HG03135 (cell line): Measurements from ENCODE around the gene PIGB.
"Not testable (repeated sequence)": the region's sequence is repeated elsewhere in the genome, so short reads cannot be mapped to it uniquely, and the experiment has no call there.

Experiments
- ATAC-seq: cut with Tn5 transposase; IDR thresholded peaks from one replicate; pipeline ENCODE4 v1.9.1; 2021; ENCODE audit warnings: mild to moderate bottlenecking, moderate library complexity; ENCODE audit not compliant: unreplicated experiment

Gene PIGB

DNA sequence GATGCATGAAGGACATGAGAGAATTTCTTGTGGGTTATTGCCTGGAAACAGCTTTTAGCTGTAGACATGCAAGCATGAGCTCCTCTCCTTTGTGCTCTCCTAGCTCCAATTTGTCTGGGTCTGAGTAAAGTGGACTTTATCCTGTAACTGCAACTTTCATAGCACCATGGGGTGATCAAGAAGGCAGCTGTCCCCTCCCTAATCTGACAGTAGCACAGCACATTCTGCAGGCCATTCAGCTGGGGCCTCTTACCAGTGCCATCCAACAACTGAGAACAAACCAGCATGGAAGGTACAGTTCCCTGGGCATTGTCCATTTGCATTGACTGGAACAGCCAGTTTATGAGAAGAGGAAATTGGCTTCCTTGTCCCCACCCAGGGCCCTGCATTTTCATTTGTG is 21.7 kb upstream of the PIGB start:
- no peak for ATAC-seq

DNA sequence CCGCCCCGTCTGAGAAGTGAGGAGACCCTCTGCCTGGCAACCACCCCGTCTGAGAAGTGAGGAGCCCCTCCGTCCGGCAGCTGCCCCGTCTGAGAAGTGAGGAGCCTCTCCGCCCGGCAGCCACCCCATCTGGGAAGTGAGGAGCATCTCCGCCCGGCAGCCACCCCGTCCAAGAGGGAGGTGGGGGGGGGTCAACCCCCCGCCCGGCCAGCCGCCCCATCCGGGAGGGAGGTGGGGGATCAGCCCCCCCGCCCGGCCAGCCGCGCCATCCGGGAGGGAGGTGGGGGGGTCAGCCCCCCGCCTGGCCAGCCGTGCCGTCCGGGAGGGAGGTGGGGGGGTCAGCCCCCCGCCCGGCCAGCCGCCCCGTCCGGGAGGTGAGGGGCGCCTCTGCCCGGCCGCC is 16.2 kb upstream of the PIGB start:
- not testable (repeated sequence) for ATAC-seq

DNA sequence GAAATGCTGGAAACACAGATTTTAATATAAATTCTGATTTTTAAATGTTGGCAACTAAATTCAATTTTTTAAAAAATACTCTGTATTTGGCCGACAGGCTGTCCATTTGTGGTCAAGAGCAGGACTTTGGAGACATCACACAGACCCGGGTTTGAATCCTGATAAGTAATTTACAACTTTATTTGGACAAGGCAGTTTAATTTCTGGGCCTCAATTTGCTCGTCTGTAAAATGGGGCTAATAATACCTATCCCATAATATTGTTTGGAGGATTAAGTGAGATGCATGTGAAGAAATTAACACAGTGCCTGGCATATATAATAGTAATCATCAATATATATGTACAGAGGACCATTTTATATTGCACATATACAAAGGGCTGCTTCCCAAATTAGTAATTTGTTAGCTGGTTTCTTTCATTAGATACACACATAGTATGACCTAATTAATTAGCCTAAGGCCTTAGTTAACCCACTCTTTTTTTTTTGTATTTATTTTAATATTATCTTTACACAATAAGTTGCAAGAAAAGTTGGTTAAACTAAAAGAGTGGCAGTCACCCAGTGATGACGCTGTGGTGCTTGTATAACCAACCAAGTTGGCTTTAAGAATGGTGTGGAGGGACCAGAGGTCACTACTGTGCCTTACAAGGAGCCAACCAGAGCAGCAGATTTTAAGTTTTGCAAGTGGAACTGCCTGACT is 665 bp downstream of the PIGB start:
- no peak for ATAC-seq

DNA sequence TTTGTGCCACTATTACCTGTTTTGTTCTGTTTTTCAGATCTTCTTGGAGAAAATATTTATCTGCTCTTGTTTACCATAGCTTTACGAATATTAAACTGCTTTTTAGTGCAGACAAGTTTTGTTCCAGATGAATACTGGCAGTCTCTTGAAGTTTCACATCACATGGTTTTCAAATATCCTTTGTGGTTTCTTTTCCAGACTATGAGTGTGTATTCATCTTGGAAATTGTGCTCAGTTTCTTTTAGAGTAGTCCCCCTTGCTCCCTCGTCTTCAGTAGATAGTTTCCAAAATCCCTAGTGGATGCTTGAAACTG is 1.2 kb downstream of the PIGB start:
- ATAC-seq = no peak

DNA sequence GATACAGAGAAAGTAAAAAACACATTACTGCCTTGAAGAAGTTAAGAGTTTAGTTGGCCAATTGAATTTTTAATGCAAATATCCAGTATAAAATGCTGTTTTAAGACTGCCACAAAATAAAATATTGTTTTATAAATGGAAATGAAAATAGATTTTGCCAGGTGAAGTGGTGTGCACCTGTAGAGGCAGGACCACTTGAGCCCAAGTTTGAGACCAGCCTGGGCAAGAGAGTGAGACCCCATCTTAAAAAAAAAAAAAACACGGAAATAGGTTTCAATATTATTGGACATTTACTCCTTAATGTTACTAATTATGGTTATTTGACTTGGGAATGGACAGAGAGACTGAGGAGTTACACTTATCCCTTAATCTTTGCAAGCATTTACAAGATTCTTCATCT is 1.9 kb downstream of the PIGB start:
- ATAC-seq = no peak

DNA sequence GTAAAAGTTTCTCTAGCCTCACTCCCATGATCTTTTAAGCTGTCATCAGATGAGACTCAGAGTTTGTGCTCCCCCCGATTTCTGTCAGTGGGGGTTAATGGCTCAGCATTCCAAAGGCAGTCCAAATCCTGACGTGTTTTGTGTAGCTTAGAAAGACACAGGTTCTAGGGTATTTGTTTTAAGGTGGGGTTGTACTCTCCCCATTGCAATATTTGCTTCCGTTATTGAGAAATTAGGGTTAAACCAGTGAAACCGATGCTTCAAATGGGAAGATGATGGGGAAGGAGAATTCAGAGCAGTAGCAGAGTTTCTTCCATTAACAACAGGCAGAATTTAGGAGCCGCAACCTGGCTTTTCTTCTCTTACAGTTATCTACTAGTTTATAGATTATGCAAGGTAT is 3.4 kb downstream of the PIGB start:
- no peak for ATAC-seq

DNA sequence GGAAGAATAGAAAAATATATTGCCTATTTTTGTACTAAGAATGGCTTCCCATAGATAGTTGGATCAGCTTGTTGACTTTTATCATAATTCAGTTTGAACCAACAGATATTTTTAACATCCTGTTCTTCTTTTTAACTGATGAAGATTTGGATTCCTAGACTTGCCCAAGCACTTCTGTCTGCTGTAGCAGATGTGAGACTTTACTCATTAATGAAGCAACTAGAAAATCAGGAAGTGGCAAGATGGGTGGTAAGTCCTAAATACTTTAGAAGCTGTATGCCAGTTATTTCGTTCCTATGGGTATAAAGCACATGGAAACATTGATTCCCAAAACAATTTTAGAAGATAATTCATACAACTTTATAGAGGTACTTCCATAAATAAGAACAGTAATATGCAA is 8.4 kb downstream of the PIGB start:
- no peak for ATAC-seq

DNA sequence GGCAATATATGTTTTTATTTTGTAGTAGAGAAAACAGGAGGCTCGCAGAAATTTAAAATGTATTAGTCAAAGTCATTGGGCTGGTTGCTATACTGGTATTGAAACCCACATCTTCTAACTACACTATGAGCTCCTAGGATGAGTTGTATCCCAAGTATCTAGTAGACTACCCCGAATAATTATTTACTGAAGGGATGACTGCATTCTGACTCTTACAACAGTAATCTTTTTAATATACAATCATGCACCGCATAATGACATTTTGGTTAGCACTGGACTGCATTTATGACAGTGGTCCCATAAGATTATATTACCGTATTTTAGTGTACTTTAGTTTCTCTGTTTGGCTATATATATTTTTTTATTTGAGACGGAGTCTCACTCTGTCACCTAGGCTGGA is 15.3 kb downstream of the PIGB start:
- no peak for ATAC-seq

DNA sequence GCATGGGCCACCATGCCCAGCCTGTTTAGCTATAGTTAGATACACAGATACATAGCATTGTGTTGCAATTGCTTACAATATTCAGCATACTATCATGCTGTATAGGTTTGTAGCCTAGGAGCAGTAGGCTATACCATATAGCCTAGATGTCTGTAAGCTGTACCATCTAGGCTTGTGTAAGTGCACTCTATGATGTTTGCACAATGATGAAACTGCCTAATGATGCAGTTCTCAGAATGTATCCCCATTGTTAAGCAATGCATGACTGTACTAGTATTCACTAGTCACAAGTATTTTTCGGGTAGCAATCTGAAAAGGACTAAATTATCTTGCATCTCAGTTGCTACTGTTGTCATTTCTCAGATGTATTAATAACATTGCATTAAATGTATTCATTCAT is 16.0 kb downstream of the PIGB start:
- no peak for ATAC-seq

DNA sequence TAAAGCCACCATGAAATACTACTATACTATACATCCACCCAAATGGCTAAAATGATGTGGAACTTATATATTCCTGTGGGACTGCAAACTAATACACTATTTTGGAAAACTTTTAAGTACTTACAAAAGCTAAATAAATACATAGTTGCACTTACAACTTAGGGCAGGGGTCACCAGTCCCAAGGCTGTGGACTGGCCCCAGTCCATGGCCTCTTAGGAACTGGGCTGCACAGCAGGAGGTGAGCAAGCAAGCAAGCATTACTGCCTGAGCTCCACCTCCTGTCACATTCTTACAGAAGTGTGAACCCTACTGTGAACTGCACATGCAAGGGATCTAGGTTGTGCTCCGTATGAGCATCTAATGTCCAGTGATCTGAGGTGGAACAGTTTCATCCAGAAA is 18.1 kb downstream of the PIGB start:
- ATAC-seq = no peak

DNA sequence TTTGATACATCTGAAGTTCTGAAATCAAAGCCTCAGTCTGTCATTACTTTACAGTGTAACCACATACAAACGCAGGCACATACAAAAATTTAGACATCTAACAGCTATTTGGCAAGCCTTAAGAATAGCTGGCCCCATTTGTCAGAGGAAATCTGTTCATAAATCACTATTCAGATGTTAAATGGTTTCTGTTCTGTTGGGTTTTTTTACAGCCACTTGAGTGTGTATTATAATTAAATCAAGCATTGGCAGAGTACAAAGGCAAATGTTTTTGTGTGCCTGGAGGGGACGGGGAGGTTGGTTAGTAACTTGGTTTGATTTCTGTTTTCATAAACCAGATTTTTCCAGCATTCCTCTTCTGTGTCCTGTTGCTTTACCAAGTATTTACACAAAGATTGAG is 24.1 kb downstream of the PIGB start:
- ATAC-seq = no peak

DNA sequence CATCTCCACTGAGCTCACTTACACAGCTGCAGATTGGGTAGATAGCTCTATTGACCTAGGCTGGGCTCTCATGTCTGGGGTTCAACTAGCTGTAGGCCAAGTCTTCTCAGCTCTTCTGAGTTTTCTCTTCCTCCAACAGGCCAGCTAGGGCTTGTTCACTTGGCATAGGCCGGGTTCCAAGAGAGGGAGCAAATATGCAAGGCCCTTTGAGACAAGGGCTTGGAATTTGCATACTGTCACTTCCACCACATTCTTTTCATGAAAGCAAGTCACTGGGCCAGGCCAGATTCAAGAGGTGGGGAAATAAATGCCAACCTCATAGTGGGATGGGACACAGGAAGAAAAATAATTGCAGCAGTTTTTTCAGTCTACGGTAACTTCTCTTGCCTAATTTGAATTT is 25.2 kb downstream of the PIGB start:
- no peak for ATAC-seq

DNA sequence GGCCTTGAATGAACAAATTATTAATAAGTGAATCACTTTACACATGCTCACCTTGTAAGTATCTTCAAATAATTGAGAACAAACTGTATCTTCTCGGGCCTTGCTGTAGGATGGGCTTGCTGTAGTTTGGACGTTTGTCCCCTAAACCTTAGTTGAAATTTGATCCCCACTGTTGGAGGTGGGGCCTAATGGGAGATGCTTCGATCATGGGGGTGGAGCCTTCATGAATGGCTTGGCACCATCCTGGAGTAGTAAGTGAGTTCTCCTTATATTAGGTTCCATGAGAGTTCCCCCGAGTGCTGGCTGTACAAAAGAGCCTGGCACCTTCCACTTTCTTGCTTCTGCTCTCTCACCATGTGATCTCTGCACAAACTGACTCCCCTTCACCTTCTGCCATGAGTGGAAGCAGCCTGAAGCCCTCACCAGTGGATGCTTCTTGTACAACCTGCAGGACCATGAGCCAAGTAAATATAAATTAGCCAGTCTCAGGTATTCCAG is 29.3 kb downstream of the PIGB start:
- ATAC-seq = no peak

DNA sequence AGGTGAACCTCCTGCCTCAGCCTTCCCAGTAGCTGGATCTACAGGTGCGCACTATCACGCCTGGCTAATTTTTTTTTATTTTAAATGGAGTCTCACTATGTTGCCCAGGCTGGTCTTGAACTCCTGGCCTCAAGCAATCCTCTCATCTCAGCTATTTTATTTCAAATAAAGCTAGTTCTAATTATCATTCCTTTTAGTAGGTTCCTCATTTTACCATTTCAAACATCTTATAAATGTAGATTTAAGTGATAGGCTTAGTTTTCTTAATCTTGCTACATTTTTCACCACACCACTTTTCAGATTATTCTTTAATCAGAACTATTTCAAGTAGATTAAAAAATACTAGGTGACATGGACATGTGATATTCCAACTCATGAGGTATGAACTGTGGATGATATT is 30.3 kb downstream of the PIGB start:
- no peak for ATAC-seq

DNA sequence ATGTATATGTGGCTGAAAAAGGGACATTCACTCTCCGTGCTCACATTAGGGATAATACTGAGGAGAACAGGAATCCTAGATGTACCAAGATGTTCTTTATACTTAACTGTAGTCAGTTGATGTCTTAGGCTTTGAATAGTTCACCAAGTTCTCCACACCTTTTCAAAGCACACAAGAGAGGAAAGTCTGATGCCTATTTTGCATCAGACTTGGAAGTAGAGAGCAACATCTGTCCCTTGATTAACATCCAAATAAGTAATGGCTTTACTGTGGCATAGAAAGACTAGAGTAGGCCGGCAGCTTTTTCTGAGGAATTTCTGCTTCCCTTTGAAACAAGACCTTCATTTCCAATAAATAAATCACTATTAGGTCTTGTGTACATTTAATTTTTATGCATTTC is 34.0 kb downstream of the PIGB start:
- no peak for ATAC-seq

DNA sequence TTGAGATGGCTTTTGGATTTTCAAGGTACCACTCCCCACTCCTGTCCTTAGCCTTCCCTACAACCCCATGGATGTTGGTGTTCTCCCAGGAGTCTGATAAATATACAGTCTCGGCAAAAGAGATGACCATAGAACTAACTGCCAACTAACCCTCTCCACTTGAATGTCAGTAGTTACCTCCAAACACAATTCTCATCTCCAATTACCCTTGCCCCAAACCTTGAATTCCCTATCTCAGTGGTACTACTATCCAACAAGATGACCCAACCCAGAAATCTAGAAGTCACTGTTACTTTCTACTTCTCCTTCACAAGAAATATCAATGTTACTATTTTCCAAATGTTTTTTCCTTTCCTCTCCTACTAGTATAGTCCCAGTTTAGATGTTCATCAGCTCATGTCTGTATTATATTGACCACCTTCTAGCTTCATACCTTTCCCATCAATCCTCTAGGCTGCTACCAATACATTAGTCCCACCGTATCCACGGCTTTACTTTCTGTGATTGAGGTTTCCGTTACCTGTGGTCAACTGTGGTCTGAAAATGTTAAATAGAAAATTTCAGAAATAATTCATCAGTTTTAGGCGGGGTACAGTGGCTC is 38.1 kb downstream of the PIGB start:
- ATAC-seq = no peak

DNA sequence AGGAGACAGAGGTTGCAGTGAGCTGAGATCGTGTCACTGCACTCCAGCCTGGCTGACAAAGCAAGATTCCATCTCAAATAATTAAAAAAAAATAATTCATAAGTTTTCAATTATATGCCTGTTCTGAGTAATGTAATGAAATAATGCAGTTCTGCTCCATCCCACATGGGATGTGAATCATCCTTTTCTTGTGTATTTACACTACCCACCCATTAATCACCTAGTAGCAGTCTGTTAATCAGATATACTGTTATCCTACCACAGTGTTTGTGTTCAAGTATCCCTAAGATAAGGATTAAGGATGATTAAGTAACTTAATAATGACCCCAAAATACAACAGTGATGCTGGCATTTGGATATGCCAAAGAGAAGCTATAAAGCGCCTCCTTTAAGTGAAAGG is 38.8 kb downstream of the PIGB start:
- no peak for ATAC-seq

DNA sequence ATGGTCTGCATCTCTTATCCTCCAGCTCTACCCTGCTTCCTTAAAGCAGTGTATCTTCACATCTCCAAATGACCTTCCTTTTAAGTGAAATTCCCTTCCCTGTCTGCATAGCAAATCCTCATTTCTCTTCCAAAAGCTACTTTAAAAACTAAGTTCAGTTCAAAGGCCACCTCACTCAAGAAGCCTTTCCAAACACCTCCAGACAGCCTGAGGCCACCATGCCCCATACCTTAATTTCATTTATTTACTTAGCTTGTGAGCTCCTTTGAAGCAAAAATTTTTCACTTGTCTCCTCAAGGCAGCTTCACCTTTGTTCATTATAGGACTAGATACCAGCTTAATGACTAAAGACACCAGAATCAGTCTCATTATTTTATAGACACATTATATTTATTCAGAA is 39.4 kb downstream of the PIGB start:
- ATAC-seq = no peak

DNA sequence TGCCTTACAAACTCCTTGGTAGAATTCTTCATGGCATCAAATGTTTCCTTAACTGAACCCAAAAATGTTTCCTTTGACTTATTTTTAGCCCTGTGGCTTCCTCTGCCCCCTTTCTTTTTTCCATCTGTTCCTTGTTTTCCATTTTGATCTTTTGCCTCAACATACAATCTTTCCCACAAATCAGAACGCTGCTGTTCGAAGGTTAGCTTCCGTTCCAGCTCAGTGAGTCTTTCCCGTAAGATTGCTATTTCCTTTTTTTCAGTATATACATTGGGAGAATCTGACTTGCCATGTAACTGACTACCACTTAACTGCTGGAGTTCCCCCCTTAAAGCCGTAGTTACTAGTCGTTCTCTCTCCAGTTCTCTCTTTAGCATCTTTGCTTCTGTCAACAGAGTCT is 41.2 kb downstream of the PIGB start:
- no peak for ATAC-seq

DNA sequence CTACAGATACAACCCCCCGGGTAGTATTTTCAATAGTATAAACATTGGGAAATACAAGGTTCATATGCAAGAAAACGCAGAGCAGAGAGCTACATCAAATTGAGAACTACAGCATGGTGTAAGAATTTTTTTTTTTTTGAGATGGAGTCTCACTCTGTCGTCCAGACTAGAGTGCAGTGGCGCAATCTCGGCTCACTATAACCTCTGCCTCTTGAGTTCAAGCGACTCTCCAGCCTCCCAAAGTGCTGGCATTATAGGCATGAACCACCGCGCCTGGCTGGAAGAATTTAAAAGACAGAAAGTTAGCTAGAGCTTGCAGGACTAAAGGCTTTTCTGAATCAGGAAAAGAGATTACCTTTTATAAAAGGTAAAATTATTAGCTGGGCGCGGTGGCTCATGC is 42.0 kb downstream of the PIGB start:
- ATAC-seq = no peak

DNA sequence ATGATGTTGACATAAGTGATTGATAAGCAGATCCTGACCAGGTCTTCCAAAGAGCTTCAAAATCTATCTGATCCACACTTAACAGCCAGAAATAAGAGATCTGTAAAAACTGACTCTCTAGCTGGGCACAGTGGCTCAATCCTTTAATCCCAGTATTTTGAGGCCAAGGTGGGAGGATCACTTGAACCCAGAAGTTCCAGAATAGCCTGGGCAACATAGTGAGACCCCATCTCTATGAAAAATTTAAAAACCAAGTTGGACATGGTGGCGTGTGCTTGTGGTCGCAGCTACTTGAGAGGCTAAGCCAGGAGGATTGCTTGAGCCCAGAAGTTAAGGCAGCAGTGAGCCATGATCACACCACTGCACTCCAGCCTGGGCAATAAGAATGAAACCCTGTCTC is 43.6 kb downstream of the PIGB start:
- no peak for ATAC-seq

DNA sequence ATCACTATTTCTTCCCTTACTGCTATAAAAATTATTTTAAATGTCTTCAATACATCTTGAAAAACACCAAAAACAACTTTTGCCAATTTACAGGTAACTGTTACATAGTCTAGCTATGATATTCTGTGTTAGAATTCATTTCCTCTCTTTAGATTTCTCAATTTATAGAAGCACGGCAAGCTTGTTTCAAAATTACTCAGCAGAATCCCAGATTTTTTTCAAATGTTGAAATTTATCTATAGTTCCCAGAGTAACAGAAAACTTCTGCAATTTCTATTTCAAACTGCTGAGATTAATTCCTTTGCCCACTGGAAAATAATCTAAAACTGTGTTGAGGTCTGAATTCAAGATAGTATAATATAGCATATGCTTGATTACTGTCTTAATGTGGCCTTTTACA is 48.0 kb downstream of the PIGB start:
- ATAC-seq = no peak
